Muscle of leg (tissue), 11 donors: ENCODE measurements around the gene DHX16. TPM values are rescaled to one million over a fixed set of nuclear protein-coding genes. Genes with fewer than 3 reads are reported as not detected.
"Not testable (repeated sequence)": the region's sequence is repeated elsewhere in the genome, so short reads cannot be mapped to it uniquely, and the experiment has no call there.

Source experiments
- DNase-seq: peaks from one replicate; pipeline ENCODE4 v3.0.0; 2013
- H3K27ac ChIP-seq: one replicate; pipeline ENCODE4 v1.5.1; 2013; ENCODE audit warnings: mild to moderate bottlenecking, low read length, control low read depth
- H3K27me3 ChIP-seq: one replicate; pipeline ENCODE4 v1.6.1; 2013; ENCODE audit warnings: low read length; ENCODE audit not compliant: control insufficient read depth, insufficient read depth
- H3K36me3 ChIP-seq: one replicate; pipeline ENCODE4 v1.6.1; 2013; ENCODE audit warnings: low read length; ENCODE audit not compliant: control insufficient read depth, insufficient read depth
- H3K4me1 ChIP-seq: one replicate; pipeline ENCODE4 v1.6.1; 2013; ENCODE audit warnings: low read length; ENCODE audit not compliant: control insufficient read depth, insufficient read depth
- H3K4me3 ChIP-seq: one replicate; pipeline ENCODE4 v1.5.1; 2013; ENCODE audit warnings: low read length, control low read depth
- H3K9me3 ChIP-seq: replicated peaks from 2 replicates; pipeline ENCODE4 v1.6.1; 2013; ENCODE audit warnings: low read depth, low read length; ENCODE audit not compliant: control insufficient read depth
- WGBS: methylation state at CpG from one replicate; pipeline ENCODE4 v1.1.5; 2013; ENCODE audit warnings: missing lambda C conversion rate; ENCODE audit not compliant: insufficient coverage; 5-methylcytosine and 5-hydroxymethylcytosine counted together
- polyA plus RNA-seq, 8 donors: library from polyadenylated mRNA; unstranded; fragments of 120-200 nt; gene quantifications; one replicate each; pipeline versions ENCODE4 v1.2.1 to v1.2.3, GENCODE V29; 2013; ENCODE audit warnings: inconsistent platforms in 1 of 8, low replicate concordance in 1 of 8; ENCODE audit not compliant: insufficient read length in 8 of 8, insufficient read depth in 1 of 8
- total RNA-seq: library from RNA; stranded (reverse); fragments of 120-200 nt; gene quantifications from one replicate; pipeline ENCODE4 v1.2.4, GENCODE V29; 2013

Gene DHX16
- total and polyA plus RNA-seq, 9 donors: 18.6 to 29.1 (median 24.4) TPM

GRCh38 chr6:30678964-30679726 lies 6.3 kb upstream of the DHX16 start:
- Histone ChIP-seq H3K4me1 (peaks cover 45% of the 10 kb centered on the region), H3K36me3 (peaks cover 64% of the 10 kb centered on the region), H3K9me3 (no peaks in the 10 kb centered on the region), H3K27ac (peak overlapping the region; percentile 13), H3K4me3 (no peak overlapping the region), H3K27me3 (no peaks in the 10 kb centered on the region)
- DNase-seq: peak; percentile 87
- 16% methylated on average over 6 of the region's 31 CpGs for WGBS

GRCh38 chr6:30676660-30677285 lies 4.0 kb upstream of the DHX16 start:
- DNase-seq: no peak
- Histone ChIP-seq H3K9me3 (no peaks in the 10 kb centered on the region), H3K4me1 (peaks cover 28% of the 10 kb centered on the region), H3K4me3 (no peak overlapping the region), H3K27me3 (no peaks in the 10 kb centered on the region), H3K36me3 (peaks cover 50% of the 10 kb centered on the region), H3K27ac (no peak overlapping the region)
- 74% methylated on average over 4 of the region's 10 CpGs for WGBS

GRCh38 chr6:30670760-30671527 lies 1.9 kb downstream of the DHX16 start:
- H3K4me3 ChIP-seq: no peak overlapping the region
- H3K9me3 ChIP-seq: no peaks in the 10 kb centered on the region
- 78% methylated on average over 17 of the region's 27 CpGs for WGBS
- no peaks in the 10 kb centered on the region for H3K27me3 ChIP-seq
- H3K36me3 ChIP-seq: peaks cover 38% of the 10 kb centered on the region
- H3K4me1 ChIP-seq: peaks cover 10% of the 10 kb centered on the region
- H3K27ac ChIP-seq: no peak overlapping the region
- no peak for DNase-seq

GRCh38 chr6:30666300-30666699 lies 6.5 kb downstream of the DHX16 start:
- not testable (repeated sequence) for H3K4me3 ChIP-seq, H3K9me3 ChIP-seq, H3K27ac ChIP-seq, DNase-seq, H3K4me1 ChIP-seq, H3K27me3 ChIP-seq
- WGBS: 88% methylated on average over 1 of the region's 2 CpGs
- peaks cover 79% of the 10 kb centered on the region for H3K36me3 ChIP-seq

- 90% methylated on average over 26 of the region's 34 CpGs for WGBS
- no peak for DNase-seq
- Histone ChIP-seq H3K27me3 (no peaks in the 10 kb centered on the region), H3K9me3 (no peaks in the 10 kb centered on the region), H3K36me3 (peaks cover 73% of the 10 kb centered on the region), H3K4me3 (no peak overlapping the region), H3K4me1 (no peaks in the 10 kb centered on the region), H3K27ac (no peak overlapping the region)
These were observed 7.6 kb downstream of the DHX16 start for GRCh38 chr6:30664994-30665767.

GRCh38 chr6:30657922-30658321 lies 14.9 kb downstream of the DHX16 start:
- H3K9me3 ChIP-seq, H3K4me1 ChIP-seq, H3K4me3 ChIP-seq, H3K27me3 ChIP-seq, H3K27ac ChIP-seq, DNase-seq: not testable (repeated sequence)
- H3K36me3 ChIP-seq: peaks cover 87% of the 10 kb centered on the region
- 77% methylated on average over 3 of the region's 5 CpGs for WGBS

- Histone ChIP-seq H3K36me3 (peaks cover 86% of the 10 kb centered on the region), H3K4me3 (no peak overlapping the region), H3K27me3 (no peaks in the 10 kb centered on the region), H3K27ac (no peak overlapping the region), H3K9me3 (no peaks in the 10 kb centered on the region), H3K4me1 (no peaks in the 10 kb centered on the region)
- no peak for DNase-seq
These were observed 15.4 kb downstream of the DHX16 start for GRCh38 chr6:30657454-30657853.

GRCh38 chr6:30656513-30656912 lies 16.3 kb downstream of the DHX16 start:
- Histone ChIP-seq H3K4me1 (no peaks in the 10 kb centered on the region), H3K4me3 (no peak overlapping the region), H3K36me3 (peaks cover 84% of the 10 kb centered on the region), H3K27me3 (no peaks in the 10 kb centered on the region), H3K9me3 (no peaks in the 10 kb centered on the region), H3K27ac (no peak overlapping the region)
- WGBS: 86% methylated on average over 5 of the region's 7 CpGs
- DNase-seq: peak; percentile 41

- H3K36me3 ChIP-seq: peaks cover 85% of the 10 kb centered on the region
- WGBS: 100% methylated on average over 2 of the region's 3 CpGs
These were observed 17.1 kb downstream of the DHX16 start for GRCh38 chr6:30655743-30656094.

More at GRCh38 chr6:30655743-30656094, 17.1 kb downstream of the DHX16 start:
- H3K9me3 ChIP-seq: no peaks in the 10 kb centered on the region
- DNase-seq: no peak
- no peak overlapping the region for H3K4me3 ChIP-seq
- no peak overlapping the region for H3K27ac ChIP-seq
- H3K27me3 ChIP-seq: no peaks in the 10 kb centered on the region
- H3K4me1 ChIP-seq: no peaks in the 10 kb centered on the region
